Esophagus squamous epithelium (tissue), 5 donors: ENCODE results near the gene RGS6. TPM values are rescaled to one million over a fixed set of nuclear protein-coding genes. Genes with fewer than 3 reads are reported as not detected.

ENCODE experiments used
- DNase-seq: peaks from one replicate; lab custom pipeline; 2025; lab: John Stamatoyannopoulos, UW
- H3K27ac ChIP-seq, 4 donors: fragments of 200-600 bp; sonication (generic); one replicate each; pipeline ENCODE4 v1.5.1; 2016 to 2019; ENCODE audit warnings: mild to moderate bottlenecking in 1 of 4
- H3K27me3 ChIP-seq, 4 donors: fragments of 200-600 bp; sonication (generic); 1 replicate in 3 of 4; 2 replicates in 1 of 4; pipeline versions ENCODE4 v1.5.1 to v1.6.0; 2017 to 2021; ENCODE audit warnings: antibody characterized with exemption in 1 of 4
- H3K36me3 ChIP-seq, 3 donors: fragments of 200-600 bp; sonication (generic); one replicate each; pipeline ENCODE4 v1.5.1; 2016 to 2019
- H3K4me1 ChIP-seq, 3 donors: fragments of 200-600 bp; sonication (generic); one replicate each; pipeline ENCODE4 v1.5.1; 2017 to 2019
- H3K4me3 ChIP-seq, 4 donors: fragments of 200-600 bp; sonication (generic); 1 replicate in 3 of 4; 2 replicates in 1 of 4; pipeline ENCODE4 v1.5.1; 2016 to 2019; ENCODE audit warnings: mild to moderate bottlenecking in 2 of 4, moderate library complexity in 1 of 4
- H3K9me3 ChIP-seq, 3 donors: fragments of 200-600 bp; sonication (generic); one replicate each; pipeline ENCODE4 v1.5.1; 2016 to 2019
- POLR2A ChIP-seq, 4 donors: fragments of 450-650 bp; IDR thresholded peaks; one replicate each; pipeline ENCODE4 v1.6.1; 2017; ENCODE audit warnings: antibody characterized with exemption in 4 of 4, mild to moderate bottlenecking in 4 of 4, moderate library complexity in 3 of 4
- WGBS, 2 donors: methylation state at CpG; one replicate each; pipeline ENCODE4 v1.1.5; 2018; 5-methylcytosine and 5-hydroxymethylcytosine counted together
- intact Hi-C: fragments of 100-400 bp; cut with DNase I; formaldehyde crosslinking; loops from one replicate; pipeline ENCODE4 v1.15.0; 2022
- total RNA-seq, 4 donors: library from RNA; depleted of rRNA; stranded (reverse); fragments of >200 nt; gene quantifications; one replicate each; pipeline ENCODE4 v1.1.0, GENCODE V29; 2016
- TF ChIP-seq, protein P1 (sequence below), 6 experiments: fragments of 450-650 bp in 4 of 6; fragments of 200-600 bp in 2 of 6; sonication (generic) in 2 of 6; IDR thresholded peaks; one replicate each; pipeline ENCODE4 v1.5.1; 2016 to 2019; ENCODE audit warnings: antibody characterized with exemption in 6 of 6, mild to moderate bottlenecking in 4 of 6, moderate library complexity in 4 of 6
- donor health status: DM: yes; HTN: yes; CAD: no.

Gene RGS6
- total RNA-seq, 4 donors from 2014 or later = 0.06 to 0.76 (median 0.66) TPM; not detected in 1

- no peaks in the 10 kb centered on the region for H3K9me3 ChIP-seq
- WGBS, 2 donors = 61 to 75% methylated on average over 3 of the region's 3 CpGs
- H3K27me3 ChIP-seq = no peaks in the 10 kb centered on the region
- TF ChIP-seq, protein P1, sequence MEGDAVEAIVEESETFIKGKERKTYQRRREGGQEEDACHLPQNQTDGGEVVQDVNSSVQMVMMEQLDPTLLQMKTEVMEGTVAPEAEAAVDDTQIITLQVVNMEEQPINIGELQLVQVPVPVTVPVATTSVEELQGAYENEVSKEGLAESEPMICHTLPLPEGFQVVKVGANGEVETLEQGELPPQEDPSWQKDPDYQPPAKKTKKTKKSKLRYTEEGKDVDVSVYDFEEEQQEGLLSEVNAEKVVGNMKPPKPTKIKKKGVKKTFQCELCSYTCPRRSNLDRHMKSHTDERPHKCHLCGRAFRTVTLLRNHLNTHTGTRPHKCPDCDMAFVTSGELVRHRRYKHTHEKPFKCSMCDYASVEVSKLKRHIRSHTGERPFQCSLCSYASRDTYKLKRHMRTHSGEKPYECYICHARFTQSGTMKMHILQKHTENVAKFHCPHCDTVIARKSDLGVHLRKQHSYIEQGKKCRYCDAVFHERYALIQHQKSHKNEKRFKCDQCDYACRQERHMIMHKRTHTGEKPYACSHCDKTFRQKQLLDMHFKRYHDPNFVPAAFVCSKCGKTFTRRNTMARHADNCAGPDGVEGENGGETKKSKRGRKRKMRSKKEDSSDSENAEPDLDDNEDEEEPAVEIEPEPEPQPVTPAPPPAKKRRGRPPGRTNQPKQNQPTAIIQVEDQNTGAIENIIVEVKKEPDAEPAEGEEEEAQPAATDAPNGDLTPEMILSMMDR (IDR thresholded peaks at IDR 0.05) = no peak
- TF ChIP-seq POLR2A (IDR thresholded peaks at IDR 0.05) = no peak
- no peaks in the 10 kb centered on the region for H3K4me1 ChIP-seq
- H3K4me3 ChIP-seq = no peak overlapping the region
- H3K27ac ChIP-seq = no peak overlapping the region
- intact Hi-C loops = no loop called here
- no peaks in the 10 kb centered on the region for H3K36me3 ChIP-seq
- no peak for DNase-seq
Observed at GRCh38 chr14:72053651-72054050, 121.4 kb downstream of the RGS6 start.

DNA sequence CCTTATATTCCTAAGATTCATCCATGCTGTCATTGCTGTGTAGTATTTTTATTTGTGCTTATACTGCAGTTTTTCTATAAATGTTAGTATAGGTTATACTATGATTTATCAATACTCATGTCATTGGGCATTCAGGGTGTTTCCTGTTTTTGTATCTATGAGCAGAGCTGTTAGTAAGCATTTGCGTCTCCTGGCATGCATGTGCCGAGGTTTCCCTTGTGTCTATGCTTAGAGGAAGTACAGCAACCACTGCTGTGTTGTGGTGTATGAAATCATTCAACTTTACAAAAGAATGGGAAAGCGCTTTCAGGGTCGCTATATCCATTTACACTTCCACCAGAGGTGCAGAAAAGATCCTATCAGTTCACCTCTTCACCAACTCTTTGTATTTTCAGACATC is 122.7 kb downstream of the RGS6 start:
- no peak for TF ChIP-seq POLR2A (IDR thresholded peaks at IDR 0.05)
- TF ChIP-seq, protein P1 (IDR thresholded peaks at IDR 0.05) = no peak
- intact Hi-C loops = no loop called here
- Histone ChIP-seq H3K27me3 (no peaks in the 10 kb centered on the region), H3K9me3 (no peaks in the 10 kb centered on the region), H3K36me3 (no peaks in the 10 kb centered on the region), H3K4me1 (no peaks in the 10 kb centered on the region), H3K27ac (no peak overlapping the region), H3K4me3 (no peak overlapping the region)
- 55 to 65% methylated on average over 4 of the region's 4 CpGs for WGBS, 2 donors
- no peak for DNase-seq

DNA sequence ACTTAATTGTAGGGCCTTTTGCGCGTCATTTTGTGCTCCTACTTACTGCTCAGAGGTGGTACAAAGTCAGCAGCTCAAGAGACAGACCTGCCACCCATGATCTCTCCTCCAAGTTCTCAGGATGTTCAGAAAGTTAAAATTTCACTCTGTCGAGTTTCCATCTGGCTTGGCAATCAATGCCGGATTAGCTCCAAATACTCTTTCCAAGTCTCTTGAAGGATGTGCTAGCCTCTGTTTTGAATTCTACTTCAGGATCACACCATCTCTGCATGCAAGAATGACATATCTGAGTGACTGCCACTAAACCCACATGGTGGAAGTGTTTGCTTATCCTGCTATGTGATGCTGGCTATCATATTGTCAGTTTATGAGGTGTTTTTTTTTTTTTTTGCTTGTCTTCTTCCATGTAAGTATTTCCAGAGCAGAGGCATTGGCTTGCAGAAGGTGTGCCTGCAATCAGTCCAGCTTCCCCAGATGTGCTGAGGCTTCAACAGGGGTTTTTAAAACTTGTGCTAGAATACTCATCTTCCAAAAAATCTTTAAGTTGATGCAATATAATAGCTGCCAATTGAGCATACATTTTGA is 125.6 kb downstream of the RGS6 start:
- intact Hi-C loops = no loop called here
- no peaks in the 10 kb centered on the region for H3K9me3 ChIP-seq
- no peak overlapping the region for H3K27ac ChIP-seq
- no peaks in the 10 kb centered on the region for H3K4me1 ChIP-seq
- no peaks in the 10 kb centered on the region for H3K36me3 ChIP-seq
- DNase-seq = no peak
- 78 to 79% methylated on average over 4 of the region's 4 CpGs for WGBS, 2 donors
- H3K4me3 ChIP-seq = no peak overlapping the region
- no peak for TF ChIP-seq POLR2A (IDR thresholded peaks at IDR 0.05)
- TF ChIP-seq, protein P1 (IDR thresholded peaks at IDR 0.05) = no peak
- H3K27me3 ChIP-seq = no peaks in the 10 kb centered on the region

DNA sequence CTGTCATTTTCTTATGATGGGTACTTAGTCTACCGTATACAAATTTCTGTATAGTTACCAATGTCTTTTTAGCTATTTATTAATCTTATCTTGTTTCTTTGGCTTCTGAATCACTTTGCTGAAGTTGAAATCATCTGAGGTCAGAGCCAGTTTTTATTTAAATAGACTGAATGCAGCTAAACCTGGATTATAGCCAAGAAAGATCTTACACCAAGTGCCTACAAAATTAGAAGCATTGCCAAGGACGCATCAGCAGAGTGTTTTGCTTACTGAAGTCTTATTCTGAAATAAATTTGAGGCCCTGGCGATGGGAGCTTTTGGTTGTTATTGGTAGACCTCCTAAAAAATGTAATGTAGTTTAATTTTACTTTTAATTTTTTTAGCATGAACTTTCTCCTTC is 128.2 kb downstream of the RGS6 start:
- TF ChIP-seq POLR2A (IDR thresholded peaks at IDR 0.05) = no peak
- TF ChIP-seq, protein P1 (IDR thresholded peaks at IDR 0.05) = no peak
- H3K27ac ChIP-seq = no peak overlapping the region
- no peak for DNase-seq
- 42 to 45% methylated on average over 3 of the region's 3 CpGs for WGBS, 2 donors
- no peak overlapping the region for H3K4me3 ChIP-seq
- no peaks in the 10 kb centered on the region for H3K36me3 ChIP-seq
- H3K4me1 ChIP-seq = no peaks in the 10 kb centered on the region
- no peaks in the 10 kb centered on the region for H3K9me3 ChIP-seq
- intact Hi-C loops = no loop called here
- H3K27me3 ChIP-seq = no peaks in the 10 kb centered on the region

- WGBS, 2 donors = 71 to 83% methylated on average over 1 of the region's 1 CpG
- H3K9me3 ChIP-seq = no peaks in the 10 kb centered on the region
- H3K4me3 ChIP-seq = no peak overlapping the region
- intact Hi-C loops = no loop called here
- no peaks in the 10 kb centered on the region for H3K4me1 ChIP-seq
- no peaks in the 10 kb centered on the region for H3K27me3 ChIP-seq
- no peak overlapping the region for H3K27ac ChIP-seq
- H3K36me3 ChIP-seq = no peaks in the 10 kb centered on the region
- TF ChIP-seq, protein P1 (IDR thresholded peaks at IDR 0.05) = no peak
- no peak for TF ChIP-seq POLR2A (IDR thresholded peaks at IDR 0.05)
- no peak for DNase-seq
Observed at GRCh38 chr14:72060917-72061316, 128.7 kb downstream of the RGS6 start.
